B cell (primary cell): ENCODE measurements around the gene NAE1. TPM values are rescaled to one million over a fixed set of nuclear protein-coding genes. Genes with fewer than 3 reads are reported as not detected.

Experiments
- ATAC-seq: fragments of 200-7000 bp; cut with Tn5 transposase; one replicate; pipeline ENCODE4 v1.10.0; 2021; ENCODE audit warnings: low read depth, mild to moderate bottlenecking, moderate number of reproducible peaks, moderate library complexity
- CTCF ChIA-PET: fragments of 350-600 bp; sonication (Branson Sonifier 250); formaldehyde crosslinking; loops from one replicate; lab custom pipeline; 2021; ENCODE audit warnings: antibody characterized with exemption, inconsistent platforms; lab: Charles Lee
- POLR2A ChIA-PET: fragments of 350-600 bp; sonication (Branson Sonifier 250); formaldehyde crosslinking; loops from one replicate; lab custom pipeline; 2021; ENCODE audit warnings: antibody characterized with exemption; lab: Charles Lee
- DNase-seq: peaks from one replicate; pipeline ENCODE4 v3.0.0; 2013
- H2AFZ ChIP-seq: 2 replicates; pipeline ENCODE4 v1.6.1; 2012; ENCODE audit warnings: mild to moderate bottlenecking, low read depth, low read length; ENCODE audit not compliant: insufficient read depth, poor library complexity, severe bottlenecking
- H3K27ac ChIP-seq, 2 donors: 1 replicate in 1 of 2; 2 replicates in 1 of 2; pipeline ENCODE4 v1.5.1; 2012 to 2013; ENCODE audit warnings: low read length in 2 of 2, mild to moderate bottlenecking in 2 of 2, moderate library complexity in 1 of 2
- H3K27me3 ChIP-seq, 4 experiments: fragments of 200-600 bp in 1 of 4; sonication (generic) in 1 of 4; replicated peaks in 1 of 4; 1 replicate in 2 of 4; 2 replicates in 2 of 4; pipeline versions ENCODE4 v1.6.1 to v1.7.0; 2013 to 2016; ENCODE audit warnings: low read length in 3 of 4, mild to moderate bottlenecking in 2 of 4, mixed read lengths in 1 of 4, moderate library complexity in 1 of 4; ENCODE audit not compliant: insufficient read depth in 4 of 4, control insufficient read depth in 3 of 4; ENCODE audit errors: control extremely low read depth in 1 of 4
- H3K36me3 ChIP-seq, 2 experiments: replicated peaks in 1 of 2; 1 replicate in 1 of 2; 2 replicates in 1 of 2; pipeline versions ENCODE4 v1.6.1 to v1.7.1; 2013; ENCODE audit warnings: low read length in 1 of 2; ENCODE audit not compliant: insufficient read depth in 2 of 2, control insufficient read depth in 1 of 2; ENCODE audit errors: control extremely low read depth in 1 of 2, extremely low read depth in 1 of 2
- H3K4me1 ChIP-seq, 2 donors: fragments of 200-600 bp in 1 of 2; sonication (generic) in 1 of 2; 1 replicate in 1 of 2; 2 replicates in 1 of 2; pipeline versions ENCODE4 v1.5.1 to v1.6.1; 2013 to 2017; ENCODE audit warnings: low read length in 2 of 2; ENCODE audit not compliant: control insufficient read depth in 2 of 2, insufficient read depth in 2 of 2
- H3K4me2 ChIP-seq: replicated peaks from 2 replicates; pipeline ENCODE3; 2012; ENCODE audit warnings: mild to moderate bottlenecking, low read depth, low read length; ENCODE audit not compliant: poor library complexity, severe bottlenecking
- H3K4me3 ChIP-seq, 5 experiments: fragments of 200-600 bp in 1 of 5; sonication (generic) in 1 of 5; 1 replicate in 3 of 5; 2 replicates in 2 of 5; pipeline versions ENCODE4 v1.5.1 to v1.7.0; 2011 to 2016; ENCODE audit warnings: low read length in 4 of 5, mild to moderate bottlenecking in 4 of 5, low read depth in 2 of 5, control low read depth in 1 of 5, moderate library complexity in 1 of 5; ENCODE audit not compliant: insufficient read depth in 1 of 5; ENCODE audit errors: control extremely low read depth in 1 of 5, extremely low read depth in 1 of 5
- H3K79me2 ChIP-seq: fragments of 200-600 bp; sonication (generic); one replicate; pipeline ENCODE4 v1.6.0; 2016; ENCODE audit warnings: low read length; ENCODE audit not compliant: control insufficient read depth, insufficient read depth
- H3K9ac ChIP-seq: fragments of 200-600 bp; sonication (generic); 2 replicates; pipeline ENCODE4 v1.6.1; 2017; ENCODE audit warnings: mild to moderate bottlenecking, low read length, moderate library complexity
- H3K9me3 ChIP-seq, 3 donors: one replicate each; pipeline versions ENCODE4 v1.6.1 to v1.7.1; 2013; ENCODE audit warnings: low read length in 2 of 3; ENCODE audit not compliant: control insufficient read depth in 2 of 3, insufficient read depth in 1 of 3; ENCODE audit errors: control extremely low read depth in 1 of 3
- H4K20me1 ChIP-seq: 2 replicates; pipeline ENCODE4 v1.6.0; 2012; ENCODE audit warnings: mild to moderate bottlenecking, low read length; ENCODE audit not compliant: insufficient read depth, control insufficient read depth, poor library complexity, severe bottlenecking
- H3K27ac Mint-ChIP-seq: one replicate; pipeline ENCODE4 v1.8.0; 2021; ENCODE audit warnings: mixed read lengths
- H3K27me3 Mint-ChIP-seq: one replicate; pipeline ENCODE4 v1.8.0; 2021; ENCODE audit warnings: mixed read lengths
- H3K4me1 Mint-ChIP-seq: one replicate; pipeline ENCODE4 v1.8.0; 2021; ENCODE audit warnings: mixed read lengths
- H3K4me3 Mint-ChIP-seq: one replicate; pipeline ENCODE4 v1.8.0; 2021; ENCODE audit warnings: mixed read lengths
- H3K9me3 Mint-ChIP-seq: one replicate; pipeline ENCODE4 v1.8.0; 2022; ENCODE audit warnings: mixed read lengths; ENCODE audit not compliant: insufficient read depth
- CTCF ChIP-seq: fragments of 200-600 bp; IDR thresholded peaks from one replicate; pipeline ENCODE4 v1.8.0; 2022; ENCODE audit warnings: antibody characterized with exemption, mild to moderate bottlenecking
- EZH2 ChIP-seq: IDR thresholded peaks from 2 replicates; pipeline ENCODE4 v1.6.1; 2012; ENCODE audit warnings: borderline replicate concordance, low read depth, mild to moderate bottlenecking, moderate library complexity, low read length; ENCODE audit not compliant: insufficient read depth, poor library complexity, severe bottlenecking
- WGBS: methylation state at CpG from one replicate; pipeline ENCODE4 v1.1.5; 2013; ENCODE audit warnings: missing lambda C conversion rate; ENCODE audit not compliant: insufficient coverage; 5-methylcytosine and 5-hydroxymethylcytosine counted together
- intact Hi-C: fragments of 100-400 bp; cut with micrococcal nuclease; formaldehyde crosslinking; loops from one replicate; pipeline ENCODE4 v1.10.0; 2022
- polyA plus RNA-seq: library from polyadenylated mRNA; depleted of rRNA; stranded (reverse); fragments of >200 nt; gene quantifications from 2 replicates; pipeline ENCODE4 v1.2.3, GENCODE V29; 2012
- total RNA-seq, 2 donors: library from RNA; stranded (reverse); fragments of 120-200 nt in 1 of 2; gene quantifications; 1 replicate in 1 of 2; 2 replicates in 1 of 2; pipeline versions ENCODE4 v1.2.3 to v1.2.4, GENCODE V29; 2013 to 2022

The NAE1 gene
- total and polyA plus RNA-seq, 2 donors (not counting 1 experiment from before 2014, with no cell fraction given): 19.3 to 57.6 TPM

GRCh38 chr16:66872943-66873684 lies 42.3 kb upstream of the NAE1 start:
- intact Hi-C loops: loop anchor here (2.0 to 5.0 kb wide), 2 partner anchors 42 to 266 kb away; partner anchors contain the start of gene NAE1
- H3K36me3 ChIP-seq: no peaks in the 10 kb centered on the region

More at GRCh38 chr16:66872943-66873684, 42.3 kb upstream of the NAE1 start:
- Histone ChIP-seq H3K4me2 (peak overlapping the region; percentile 83), H3K4me1 (peaks cover 7 to 11% of the 10 kb centered on the region in 2 donors), H3K4me3 (peak overlapping the region in 4 of 5 experiments; percentile 32 to 45 (median 44)), H4K20me1 (no peaks in the 10 kb centered on the region), H3K9ac (peak overlapping the region; percentile 59), H3K27ac (no peak overlapping the region), H3K27me3 (peaks cover 0 to 1% (median 0%) of the 10 kb centered on the region in 4 experiments), H2AFZ (peak overlapping the region; percentile 91), H3K9me3 (no peaks in the 10 kb centered on the region), H3K79me2 (no peaks in the 10 kb centered on the region)
- WGBS: 5% methylated on average over 38 of the region's 39 CpGs
- Mint-ChIP-seq H3K9me3 (no peaks in the 10 kb centered on the region), H3K4me3 (peak overlapping the region; percentile 77), H3K27ac (peak overlapping the region; percentile 72), H3K4me1 (peaks cover 14% of the 10 kb centered on the region), H3K27me3 (peaks cover 3% of the 10 kb centered on the region)
- ATAC-seq (peak; percentile 90), DNase-seq (peak; percentile 91)
- POLR2A ChIA-PET: interaction anchor here (1.0 kb wide), 1 partner anchor 43 kb away, joined by 3 read pairs; the partner anchor contains the start of gene NAE1
- CTCF ChIA-PET: interaction anchor here (0.6 to 3.8 kb wide), 19 partner anchors 9 to 468 kb away, joined by 3 to 30 read pairs (median 3); partner anchors contain the start of genes CA7, NAE1 and TMEM208
- no peak for TF ChIP-seq EZH2
- TF ChIP-seq CTCF: peak; percentile 92
